HG02981 (cell line): Measurements from ENCODE around the gene PPFIA4.
"Not testable (repeated sequence)": the region's sequence is repeated elsewhere in the genome, so short reads cannot be mapped to it uniquely, and the experiment has no call there.

ENCODE experiments used
- ATAC-seq: cut with Tn5 transposase; IDR thresholded peaks from one replicate; pipeline ENCODE4 v1.9.1; 2021; ENCODE audit warnings: mild to moderate bottlenecking, moderate library complexity; ENCODE audit not compliant: unreplicated experiment

Gene PPFIA4

GRCh38 chr1:203026031-203026665 is at the start of gene PPFIA4:
PPFIA4 (plus strand) TSS chr1:203026491; CDS start chr1:203039009, 12,518 bp downstream.
- peak; percentile 74 for ATAC-seq

- ATAC-seq, result no peak
Observed at GRCh38 chr1:202976633-202977032, 49.7 kb upstream of the PPFIA4 start.

- ATAC-seq, result no peak
Observed at GRCh38 chr1:202979459-202979858, 46.8 kb upstream of the PPFIA4 start.

GRCh38 chr1:202981939-202982338 is 44.4 kb upstream of the PPFIA4 start:
- ATAC-seq, result no peak

GRCh38 chr1:202982715-202983430 is 43.4 kb upstream of the PPFIA4 start:
- ATAC-seq, result no peak

GRCh38 chr1:202986120-202986519 is 40.2 kb upstream of the PPFIA4 start:
- ATAC-seq, result not testable (repeated sequence)

- no peak for ATAC-seq
Observed at GRCh38 chr1:202987255-202987654, 39.0 kb upstream of the PPFIA4 start.

GRCh38 chr1:202987922-202988583 is 38.2 kb upstream of the PPFIA4 start:
- no peak for ATAC-seq

- ATAC-seq, result no peak
Observed at GRCh38 chr1:202989879-202990278, 36.4 kb upstream of the PPFIA4 start.

GRCh38 chr1:202991112-202991511 is 35.2 kb upstream of the PPFIA4 start:
- ATAC-seq, result no peak

GRCh38 chr1:202994756-202995155 is 31.5 kb upstream of the PPFIA4 start:
- no peak for ATAC-seq

GRCh38 chr1:202998836-202999750 is 27.2 kb upstream of the PPFIA4 start:
- no peak for ATAC-seq

- ATAC-seq, result no peak
Observed at GRCh38 chr1:203000217-203000944, 25.9 kb upstream of the PPFIA4 start.

GRCh38 chr1:203001986-203002385 is 24.3 kb upstream of the PPFIA4 start:
- ATAC-seq, result no peak

- ATAC-seq, result no peak
Observed at GRCh38 chr1:203002951-203003350, 23.3 kb upstream of the PPFIA4 start.

GRCh38 chr1:203005395-203006142 is 20.7 kb upstream of the PPFIA4 start:
- not testable (repeated sequence) for ATAC-seq

GRCh38 chr1:203006948-203007871 is 19.1 kb upstream of the PPFIA4 start, which contains the start of gene TMEM183A:
TMEM183A (plus strand) TSS chr1:203007374; CDS start chr1:203007466, 92 bp downstream.
- peak; percentile 96 for ATAC-seq

GRCh38 chr1:203009185-203009584 is 17.1 kb upstream of the PPFIA4 start:
- no peak for ATAC-seq
